GM12864 (cell line): ENCODE data around the gene IFIT3.

Experiments used
- DNase-seq: peaks from one replicate; pipeline ENCODE4 v3.0.0-alpha.2; 2011; ENCODE audit warnings: low read depth
- H3K4me3 ChIP-seq: 2 replicates; pipeline ENCODE4 v1.5.1; 2011; ENCODE audit warnings: mild to moderate bottlenecking, low read depth, low read length, control low read depth
- CTCF ChIP-seq: IDR thresholded peaks from 2 replicates; pipeline ENCODE4 v1.5.1; 2011; ENCODE audit warnings: low read depth, mild to moderate bottlenecking, moderate library complexity, low read length, control low read depth, inconsistent platforms; ENCODE audit errors: missing control alignments

Gene IFIT3

GRCh38 chr10:89338713-89339112 is 10.9 kb downstream of the IFIT3 start:
- no peak for DNase-seq
- H3K4me3 ChIP-seq = no peak overlapping the region
- no peak for TF ChIP-seq CTCF

- no peak for TF ChIP-seq CTCF
- no peak overlapping the region for H3K4me3 ChIP-seq
- no peak for DNase-seq
Observed at GRCh38 chr10:89339875-89340274, 12.1 kb downstream of the IFIT3 start.

GRCh38 chr10:89341649-89342048 is 13.9 kb downstream of the IFIT3 start:
- H3K4me3 ChIP-seq = no peak overlapping the region
- no peak for TF ChIP-seq CTCF
- no peak for DNase-seq

GRCh38 chr10:89342206-89342958 is 14.6 kb downstream of the IFIT3 start:
- no peak overlapping the region for H3K4me3 ChIP-seq
- no peak for TF ChIP-seq CTCF
- no peak for DNase-seq

GRCh38 chr10:89343089-89343767 is 15.4 kb downstream of the IFIT3 start:
- TF ChIP-seq CTCF = no peak
- no peak overlapping the region for H3K4me3 ChIP-seq
- DNase-seq = no peak

GRCh38 chr10:89344156-89344555 is 16.4 kb downstream of the IFIT3 start:
- H3K4me3 ChIP-seq = no peak overlapping the region
- no peak for DNase-seq
- no peak for TF ChIP-seq CTCF
